Measurements from ENCODE around the gene CFL1.
"Not testable (repeated sequence)": the region's sequence is repeated elsewhere in the genome, so short reads cannot be mapped to it uniquely, and the experiment has no call there.

Gene CFL1

GRCh38 chr11:65857853-65858680 is at the start of gene CFL1:
Gene CFL1 (minus strand): TSS chr11:65858180. CDS start chr11:65858099, 81 bp downstream.
- peak; percentile 95 for DNase-seq

GRCh38 chr11:65906602-65907001 is 48.6 kb upstream of the CFL1 start:
- DNase-seq: no peak

- no peak for DNase-seq
Measured at GRCh38 chr11:65903715-65904114, 45.7 kb upstream of the CFL1 start.

- no peak for DNase-seq
Measured at GRCh38 chr11:65903068-65903481, 45.1 kb upstream of the CFL1 start.

- DNase-seq: no peak
Measured at GRCh38 chr11:65900899-65901180, 42.9 kb upstream of the CFL1 start.

- peak; percentile 94 for DNase-seq
Measured at GRCh38 chr11:65900125-65900898, 42.3 kb upstream of the CFL1 start, which contains the start of gene FOSL1. Gene FOSL1 (minus strand): TSS chr11:65900388. CDS start chr11:65900339, 49 bp downstream.

GRCh38 chr11:65899356-65900124 is 41.6 kb upstream of the CFL1 start:
- peak; percentile 75 for DNase-seq

- DNase-seq: no peak
Measured at GRCh38 chr11:65898656-65899355, 40.8 kb upstream of the CFL1 start.

GRCh38 chr11:65897020-65897471 is 39.1 kb upstream of the CFL1 start:
- DNase-seq: no peak

- DNase-seq: no peak
Measured at GRCh38 chr11:65896034-65896999, 38.3 kb upstream of the CFL1 start.

GRCh38 chr11:65895482-65895981 is 37.6 kb upstream of the CFL1 start:
- DNase-seq: no peak

GRCh38 chr11:65894034-65894591 is 36.1 kb upstream of the CFL1 start:
- no peak for DNase-seq

- no peak for DNase-seq
Measured at GRCh38 chr11:65892661-65893317, 34.8 kb upstream of the CFL1 start.

- DNase-seq: not testable (repeated sequence)
Measured at GRCh38 chr11:65892137-65892540, 34.2 kb upstream of the CFL1 start.

GRCh38 chr11:65891219-65892136 is 33.5 kb upstream of the CFL1 start:
- DNase-seq: no peak

GRCh38 chr11:65890324-65891218 is 32.6 kb upstream of the CFL1 start, which contains the start of gene CCDC85B:
Gene CCDC85B (plus strand): TSS chr11:65890673. CDS start chr11:65890784, 111 bp downstream.
- peak; percentile 98 for DNase-seq

- DNase-seq: peak; percentile 95
Measured at GRCh38 chr11:65888163-65888814, 30.3 kb upstream of the CFL1 start, which contains the start of gene FIBP. Gene FIBP (minus strand): TSS chr11:65888471. CDS start chr11:65888418, 53 bp downstream.

All from activated CD4-positive, CD25-positive, alpha-beta regulatory T cell treated with anti-CD3 and anti-CD28 coated beads, Interleukin-2, amount 50 U/mL, for 72 hours (primary cell).